Stimulated activated CD4-positive, alpha-beta T cell treated with anti-CD3 and anti-CD28 coated beads, TNF-alpha, amount 100 ng/mL, for 24 hours (primary cell): Measurements from ENCODE around the gene ITPR2.

Source experiments
- DNase-seq, 3 experiments: peaks; one replicate each; pipeline ENCODE4 v3.0.0-alpha.2; 2020; ENCODE audit warnings: low read depth in 3 of 3

The ITPR2 gene

GRCh38 chr12:26297396-26298070 lies 535.5 kb downstream of the ITPR2 start:
- no peak for DNase-seq

GRCh38 chr12:26295001-26295400 lies 538.0 kb downstream of the ITPR2 start:
- DNase-seq: no peak

- no peak for DNase-seq
These were observed 539.4 kb downstream of the ITPR2 start for GRCh38 chr12:26293612-26294011.

GRCh38 chr12:26292596-26292995 lies 540.4 kb downstream of the ITPR2 start:
- no peak for DNase-seq

DNA sequence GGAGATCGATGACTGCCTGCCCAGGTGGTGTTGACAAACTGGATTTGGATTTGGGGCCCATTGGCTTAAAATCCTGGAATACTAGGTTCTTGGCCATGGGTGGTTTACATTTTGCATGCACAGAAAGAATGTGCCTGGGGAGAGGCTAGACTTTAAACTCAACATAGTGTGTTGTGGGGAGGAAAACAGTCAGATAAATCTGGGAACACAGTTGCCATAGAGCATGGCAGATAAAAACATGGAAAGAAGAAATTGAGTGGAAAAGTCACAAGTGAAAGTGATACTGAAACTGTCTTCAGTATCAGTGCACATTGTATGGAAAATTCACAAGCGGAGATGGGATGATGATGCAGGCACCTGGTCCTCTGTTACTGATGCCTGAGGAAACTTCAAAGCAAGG lies 542.4 kb downstream of the ITPR2 start:
- DNase-seq: no peak

DNA sequence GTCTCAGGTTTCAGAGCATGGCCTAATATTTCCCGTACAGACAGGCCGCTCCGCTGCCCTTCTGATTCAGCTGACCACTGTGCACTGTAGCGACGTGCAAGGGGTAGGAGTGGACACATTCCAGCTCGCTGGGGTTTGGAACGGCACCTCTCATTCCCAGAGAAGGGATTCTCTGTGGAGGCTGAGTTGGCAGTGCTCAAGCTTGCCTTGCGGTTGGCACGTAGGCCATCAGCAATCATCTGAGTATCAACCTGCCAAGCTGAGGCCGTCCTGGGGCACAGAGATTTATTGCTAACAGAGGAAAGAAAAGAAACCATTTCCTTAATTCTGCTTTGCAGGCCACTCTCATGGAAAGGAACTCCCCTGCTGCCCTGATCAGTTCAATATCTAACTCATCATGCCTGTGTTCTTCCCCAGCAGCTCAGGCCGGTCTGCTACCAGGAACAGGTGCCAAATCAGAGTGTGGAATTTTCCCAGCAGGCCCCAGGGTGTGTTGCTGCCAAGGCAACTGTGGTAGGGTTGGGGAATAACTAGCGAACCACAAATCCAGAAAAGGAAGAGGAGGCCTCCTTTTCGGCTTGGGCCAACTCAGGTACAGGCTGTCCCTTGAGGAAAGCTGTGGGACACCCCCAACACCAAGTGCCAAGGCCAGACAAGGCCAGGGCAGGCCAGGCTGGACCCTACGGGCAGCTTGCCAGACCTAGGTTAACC lies 545.2 kb downstream of the ITPR2 start:
- DNase-seq: no peak
